SH-SY5Y (cell line): ENCODE data around the gene PROKR1.

Experiments
- GATA2 ChIP-seq: IDR thresholded peaks from 2 replicates; pipeline ENCODE4 v1.6.1; 2011; ENCODE audit warnings: mild to moderate bottlenecking, low read depth, low read length
- GATA3 ChIP-seq: IDR thresholded peaks from 2 replicates; pipeline ENCODE4 v1.6.1; 2011; ENCODE audit warnings: low read depth, mild to moderate bottlenecking, low read length, moderate library complexity

- TF ChIP-seq GATA2: no peak
- no peak for TF ChIP-seq GATA3
Observed at GRCh38 chr2:68671961-68672360, 28.6 kb downstream of the PROKR1 start.
